ENCODE results near the gene SSBP4. TPM values are rescaled to one million over a fixed set of nuclear protein-coding genes. Genes with fewer than 3 reads are reported as not detected.

The SSBP4 gene
- total RNA-seq, 1 experiment from 2014 or later: 134 TPM

DNA sequence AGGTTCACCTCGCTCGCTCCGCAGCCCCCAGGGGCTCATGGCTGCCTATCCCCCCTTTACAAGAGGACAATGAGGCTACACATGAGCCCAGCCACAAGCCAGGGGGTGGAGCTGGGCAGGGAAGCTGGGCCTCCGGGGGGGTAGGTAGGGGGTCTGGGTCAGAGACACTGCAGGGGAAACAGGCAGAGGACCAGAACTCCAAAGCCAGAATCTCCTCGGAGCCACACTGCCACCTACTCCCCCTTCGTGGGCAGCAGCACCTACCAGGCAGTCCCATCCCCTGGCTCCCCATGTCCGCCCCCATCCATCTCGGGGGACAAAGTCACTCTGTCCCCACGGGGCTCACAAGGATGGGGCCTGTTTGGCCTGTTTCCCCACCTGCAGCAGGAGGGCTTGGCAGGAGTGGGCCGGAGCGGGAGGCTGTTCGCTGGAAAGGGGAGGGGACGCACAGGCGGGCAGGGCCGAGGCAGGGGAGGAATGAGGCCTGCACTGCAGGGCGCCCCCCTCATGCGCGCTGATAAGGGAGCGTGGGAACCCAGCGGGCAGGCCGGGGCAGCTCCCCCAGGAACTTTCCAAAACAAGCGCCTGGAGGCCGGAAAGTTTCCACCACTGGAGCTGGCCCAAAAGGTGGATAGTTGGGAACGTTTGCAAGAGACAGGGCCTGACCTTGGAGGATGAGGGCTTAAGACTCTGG lies 19.3 kb downstream of the SSBP4 start:
- peak; percentile 91 for DNase-seq
- Histone ChIP-seq H3K4me3 (ENCODE audit: insufficient read depth, low read depth, low read length) (peak overlapping the region; percentile 97), H3K36me3 (replicated peaks; ENCODE audit: control insufficient read depth, insufficient read depth, low read length) (peaks cover 9% of the 10 kb centered on the region), H3K27me3 (ENCODE audit: control insufficient read depth, insufficient read depth, low read length) (no peaks in the 10 kb centered on the region)

DNA sequence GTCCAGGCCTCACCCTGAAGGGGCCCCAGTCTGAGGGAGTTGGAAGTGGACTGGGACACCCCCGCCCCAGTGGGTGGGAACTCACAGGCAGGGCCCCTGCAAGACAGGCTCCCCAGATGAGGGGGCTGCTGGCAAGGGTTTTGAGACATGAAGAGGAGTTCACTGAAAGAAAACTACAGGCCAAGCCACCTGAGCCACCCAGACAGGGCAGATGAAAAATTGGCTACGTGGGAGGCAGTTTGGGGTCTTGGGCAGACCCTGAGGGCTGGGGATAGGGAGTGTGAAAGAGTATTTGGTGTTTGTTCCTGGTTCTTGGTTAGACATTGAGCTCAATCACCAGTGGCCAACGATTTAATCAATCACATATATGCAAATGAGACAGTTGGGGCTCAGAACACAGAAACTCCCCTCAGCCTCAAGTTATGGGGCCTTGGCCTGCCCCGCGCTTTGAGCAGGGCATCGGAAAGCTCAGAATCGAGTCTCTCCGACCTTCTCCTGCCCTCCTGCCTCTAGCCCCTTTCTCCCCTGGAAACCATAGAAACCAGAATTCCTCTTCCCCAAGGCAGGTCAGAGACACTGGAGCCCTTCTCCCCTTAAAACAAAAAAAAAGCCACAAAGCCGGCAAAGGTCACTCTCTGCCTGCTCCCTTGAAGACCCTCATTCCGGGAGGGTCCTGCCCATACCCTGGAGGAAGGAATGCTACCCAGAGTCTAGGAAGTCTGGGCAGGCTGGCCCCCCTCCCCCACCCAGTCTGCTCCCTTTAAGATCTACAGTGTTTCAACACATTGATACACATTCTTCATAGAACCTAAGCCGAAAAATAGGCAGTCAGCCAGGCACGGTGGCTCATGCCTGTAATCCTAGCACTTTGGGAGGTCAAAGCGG lies 20.1 kb downstream of the SSBP4 start:
- Histone ChIP-seq H3K4me3 (ENCODE audit: insufficient read depth, low read depth, low read length) (no peak overlapping the region), H3K36me3 (replicated peaks; ENCODE audit: control insufficient read depth, insufficient read depth, low read length) (peaks cover 9% of the 10 kb centered on the region), H3K27me3 (ENCODE audit: control insufficient read depth, insufficient read depth, low read length) (no peaks in the 10 kb centered on the region)
- peak; percentile 67 for DNase-seq

DNA sequence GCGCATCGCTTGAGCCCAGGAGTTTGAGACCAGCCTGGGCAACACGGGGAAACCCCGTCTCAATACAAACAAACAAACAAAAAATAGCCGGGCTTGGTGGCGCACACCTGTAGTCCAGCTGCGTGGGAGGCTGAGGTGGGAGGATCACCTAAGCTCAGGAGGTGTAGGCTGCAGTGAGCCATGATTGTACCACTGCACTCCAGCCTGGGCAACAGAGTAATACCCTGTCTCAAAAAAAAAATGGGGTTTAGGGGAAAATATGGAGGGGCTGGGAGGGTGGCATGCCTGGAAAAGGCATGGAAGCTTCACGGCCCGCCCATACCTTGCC lies 20.7 kb downstream of the SSBP4 start:
- Histone ChIP-seq H3K36me3 (replicated peaks; ENCODE audit: control insufficient read depth, insufficient read depth, low read length) (peaks cover 10% of the 10 kb centered on the region), H3K27me3 (ENCODE audit: control insufficient read depth, insufficient read depth, low read length) (no peaks in the 10 kb centered on the region), H3K4me3 (ENCODE audit: insufficient read depth, low read depth, low read length) (no peak overlapping the region)
- DNase-seq: no peak

DNA sequence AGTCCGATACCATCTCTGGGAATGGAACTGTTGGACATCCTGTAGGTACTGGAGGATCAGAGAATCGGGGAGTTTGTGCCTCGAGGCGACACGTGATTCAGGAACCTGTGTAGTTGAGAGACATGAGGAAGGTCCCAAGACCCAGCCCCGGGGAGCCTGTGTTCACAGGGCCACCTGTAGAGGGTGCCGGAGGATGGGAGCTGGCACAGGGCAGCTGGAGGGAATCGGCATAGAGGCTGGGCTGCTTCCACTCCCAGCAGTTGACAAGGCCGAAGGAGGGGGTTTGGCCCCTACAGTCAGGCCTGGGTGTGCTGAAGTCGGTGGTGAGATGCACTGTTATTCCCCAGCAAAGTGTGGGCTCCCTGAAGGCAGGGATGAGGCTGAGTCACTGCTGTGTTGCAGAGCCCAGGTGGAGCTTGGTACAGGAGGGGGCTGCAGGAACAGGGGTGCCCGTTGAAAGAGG lies 21.2 kb downstream of the SSBP4 start:
- no peaks in the 10 kb centered on the region for H3K27me3 ChIP-seq (ENCODE audit: control insufficient read depth, insufficient read depth, low read length)
- peak; percentile 83 for DNase-seq

DNA sequence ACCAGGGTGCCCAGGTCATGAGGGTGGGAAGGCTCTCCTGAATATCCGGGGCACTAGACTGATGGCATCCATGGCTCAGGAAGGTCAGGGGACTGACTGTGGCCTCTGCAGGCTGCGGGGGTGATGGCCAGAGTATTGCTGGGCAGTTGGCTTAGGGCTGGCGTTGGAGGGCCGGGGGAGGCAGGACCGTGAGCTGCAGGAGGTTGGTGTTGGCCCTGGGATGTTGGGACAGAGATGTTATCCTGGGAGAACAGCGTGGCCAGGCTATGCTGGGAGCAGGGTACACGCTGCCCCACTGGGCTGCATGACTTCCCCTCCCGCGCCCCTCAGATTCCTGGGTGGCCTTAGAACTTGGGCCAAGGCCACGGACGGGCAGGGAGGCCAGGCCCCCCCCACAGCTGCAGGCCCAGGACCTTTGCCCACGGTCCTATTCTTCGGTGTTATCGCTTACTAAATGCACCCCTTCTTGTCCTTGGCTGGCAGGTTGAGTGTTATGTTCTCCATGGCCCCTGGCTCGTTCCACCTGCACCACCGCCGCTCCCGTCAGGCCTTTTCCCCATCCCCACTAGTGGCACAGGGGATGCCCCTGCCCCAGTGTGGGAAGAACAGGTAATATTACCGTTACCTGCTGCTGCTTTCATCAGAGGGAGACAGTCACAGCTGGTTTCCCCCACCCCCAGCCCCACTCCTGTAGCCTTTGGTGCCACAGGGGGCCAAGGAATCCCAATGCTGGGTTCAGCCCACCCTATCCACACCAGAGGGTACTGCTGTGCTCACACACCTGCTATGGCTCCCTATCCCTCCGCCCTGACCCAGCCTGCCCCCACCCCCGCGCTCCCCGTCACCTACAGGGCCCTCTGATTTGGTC lies 22.0 kb downstream of the SSBP4 start:
- no peak for DNase-seq
- Histone ChIP-seq H3K36me3 (replicated peaks; ENCODE audit: control insufficient read depth, insufficient read depth, low read length) (peaks cover 4% of the 10 kb centered on the region), H3K4me3 (ENCODE audit: insufficient read depth, low read depth, low read length) (no peak overlapping the region), H3K27me3 (ENCODE audit: control insufficient read depth, insufficient read depth, low read length) (no peaks in the 10 kb centered on the region)

More for the DNA sequence above, 21.2 kb downstream of the SSBP4 start:
- H3K4me3 ChIP-seq (ENCODE audit: insufficient read depth, low read depth, low read length): no peak overlapping the region
- H3K36me3 ChIP-seq (replicated peaks; ENCODE audit: control insufficient read depth, insufficient read depth, low read length): peaks cover 10% of the 10 kb centered on the region

DNA sequence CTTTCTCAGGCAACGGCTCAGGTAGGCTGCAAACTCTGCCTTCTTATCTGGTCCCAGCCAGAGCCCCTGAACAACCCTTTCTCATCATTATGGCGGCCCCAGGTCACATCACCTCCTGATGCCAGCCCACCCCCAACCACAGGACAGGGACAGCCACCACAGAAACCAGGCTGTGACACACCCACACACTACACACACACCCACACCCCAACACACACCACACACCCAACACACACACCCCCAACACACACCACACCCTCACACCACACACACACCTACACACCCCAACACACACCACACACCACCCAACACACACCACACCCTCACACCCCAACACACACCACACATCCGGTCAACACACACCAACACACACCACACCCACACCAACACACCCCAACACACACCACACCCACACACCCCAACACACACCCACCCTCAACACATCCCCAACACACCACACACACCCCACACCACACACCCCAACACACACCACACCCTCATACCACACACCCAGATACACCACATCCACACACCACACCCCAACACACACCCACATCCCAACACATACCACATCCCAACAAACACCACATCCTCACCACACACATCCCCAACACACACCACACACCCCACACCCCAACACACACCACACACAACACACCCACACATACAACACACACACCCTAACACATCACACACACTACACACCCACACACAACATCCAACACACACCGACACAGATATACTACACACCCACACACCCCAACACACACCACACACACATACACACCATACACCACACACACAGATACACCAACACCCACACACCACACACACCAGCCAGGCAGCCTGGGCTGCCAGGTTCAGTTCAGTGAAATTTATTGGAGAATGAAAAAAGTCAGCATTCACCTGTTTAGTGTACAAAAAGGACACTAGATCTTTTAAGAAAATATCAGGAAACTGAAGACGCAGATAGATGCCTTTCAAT lies 22.9 kb downstream of the SSBP4 start:
- Histone ChIP-seq H3K4me3 (ENCODE audit: insufficient read depth, low read depth, low read length) (no peak overlapping the region), H3K36me3 (replicated peaks; ENCODE audit: control insufficient read depth, insufficient read depth, low read length) (peaks cover 1% of the 10 kb centered on the region), H3K27me3 (ENCODE audit: control insufficient read depth, insufficient read depth, low read length) (no peaks in the 10 kb centered on the region)
- DNase-seq: no peak

DNA sequence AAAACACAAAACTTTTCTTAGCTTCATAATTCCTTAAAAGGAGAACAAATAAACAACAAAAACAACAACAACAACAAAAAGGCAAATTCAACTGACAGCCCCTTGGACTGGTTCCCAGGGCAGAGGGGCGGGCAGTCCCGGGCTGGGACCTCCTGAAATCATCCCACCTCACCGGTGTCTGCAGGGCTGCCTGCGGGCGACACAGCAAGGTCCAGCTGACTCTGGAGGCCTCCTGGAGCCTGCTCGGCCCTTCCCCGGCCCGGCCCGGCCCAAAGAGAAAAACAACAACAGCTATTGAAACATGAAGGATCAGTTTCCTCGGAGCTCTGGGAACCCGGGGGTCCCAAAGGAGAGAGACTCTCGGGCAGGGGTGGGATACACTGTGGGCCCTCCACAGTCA lies 23.7 kb downstream of the SSBP4 start:
- Histone ChIP-seq H3K36me3 (replicated peaks; ENCODE audit: control insufficient read depth, insufficient read depth, low read length) (peaks cover 1% of the 10 kb centered on the region), H3K4me3 (ENCODE audit: insufficient read depth, low read depth, low read length) (no peak overlapping the region), H3K27me3 (ENCODE audit: control insufficient read depth, insufficient read depth, low read length) (no peaks in the 10 kb centered on the region)
- no peak for DNase-seq

DNA sequence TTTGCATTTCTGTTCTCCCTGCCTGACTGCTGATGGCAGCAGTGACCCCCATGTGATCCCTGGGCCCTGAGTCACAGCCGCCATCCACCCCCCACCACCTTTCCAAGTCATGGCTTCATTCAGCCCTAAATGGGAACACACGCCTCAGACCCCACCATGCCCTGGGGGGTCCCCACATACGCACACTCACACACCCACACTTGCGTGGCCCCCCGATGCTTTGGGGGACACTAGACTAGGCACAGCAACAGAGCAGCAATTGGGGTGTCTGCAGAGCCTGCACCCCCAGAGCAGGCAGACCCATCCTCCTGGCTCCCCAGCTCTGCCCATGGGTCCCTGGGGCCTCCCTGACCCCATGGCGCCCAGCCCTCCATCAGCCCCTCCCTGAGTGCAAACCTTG lies 24.2 kb downstream of the SSBP4 start:
- Histone ChIP-seq H3K4me3 (ENCODE audit: insufficient read depth, low read depth, low read length) (no peak overlapping the region), H3K27me3 (ENCODE audit: control insufficient read depth, insufficient read depth, low read length) (no peaks in the 10 kb centered on the region), H3K36me3 (replicated peaks; ENCODE audit: control insufficient read depth, insufficient read depth, low read length) (peaks cover 1% of the 10 kb centered on the region)
- no peak for DNase-seq

DNA sequence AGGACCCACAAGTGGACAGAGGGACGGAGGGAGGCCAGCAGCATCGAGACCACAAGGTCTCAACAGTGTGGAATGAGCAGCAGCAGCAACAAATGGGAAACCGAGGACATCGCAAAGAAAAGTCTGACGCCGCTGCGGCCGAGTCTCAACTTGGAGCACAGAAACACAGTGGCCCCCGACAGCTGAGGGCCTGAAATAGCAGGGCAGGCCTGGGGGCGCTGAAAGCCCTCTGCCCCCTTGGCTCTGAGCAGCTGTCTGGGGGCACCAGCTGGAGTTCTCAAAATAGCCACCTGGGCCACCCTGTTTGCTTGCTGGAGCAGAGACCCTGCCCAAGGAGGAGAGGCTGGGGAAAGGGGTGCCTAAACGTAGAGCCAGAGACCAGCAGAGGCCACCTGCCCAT lies 24.6 kb downstream of the SSBP4 start:
- Histone ChIP-seq H3K4me3 (ENCODE audit: insufficient read depth, low read depth, low read length) (no peak overlapping the region), H3K27me3 (ENCODE audit: control insufficient read depth, insufficient read depth, low read length) (no peaks in the 10 kb centered on the region), H3K36me3 (replicated peaks; ENCODE audit: control insufficient read depth, insufficient read depth, low read length) (peaks cover 1% of the 10 kb centered on the region)
- no peak for DNase-seq

DNA sequence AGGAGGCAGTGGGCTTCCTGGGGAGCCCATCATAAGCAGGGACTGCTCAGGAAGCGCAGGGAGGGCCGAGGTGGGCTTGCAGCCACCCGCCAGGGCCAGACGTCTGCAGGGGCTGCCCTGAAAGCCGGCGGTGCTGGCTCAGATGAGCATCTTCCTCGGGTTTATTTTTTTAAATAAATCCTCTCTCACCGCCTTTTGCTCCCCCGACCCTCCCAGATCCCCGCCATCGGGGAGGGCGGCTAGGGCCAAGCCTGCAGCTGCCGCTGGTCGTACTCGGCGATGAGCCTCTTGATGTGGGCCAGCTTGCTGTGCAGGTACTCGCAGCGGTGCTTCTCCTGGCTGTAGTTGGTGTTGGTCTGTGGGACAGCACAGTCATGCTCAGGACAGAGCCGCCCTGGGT lies 25.3 kb downstream of the SSBP4 start:
- no peak overlapping the region for H3K4me3 ChIP-seq (ENCODE audit: insufficient read depth, low read depth, low read length)
- DNase-seq: no peak
- H3K27me3 ChIP-seq (ENCODE audit: control insufficient read depth, insufficient read depth, low read length): no peaks in the 10 kb centered on the region
- H3K36me3 ChIP-seq (replicated peaks; ENCODE audit: control insufficient read depth, insufficient read depth, low read length): peaks cover 1% of the 10 kb centered on the region

DNA sequence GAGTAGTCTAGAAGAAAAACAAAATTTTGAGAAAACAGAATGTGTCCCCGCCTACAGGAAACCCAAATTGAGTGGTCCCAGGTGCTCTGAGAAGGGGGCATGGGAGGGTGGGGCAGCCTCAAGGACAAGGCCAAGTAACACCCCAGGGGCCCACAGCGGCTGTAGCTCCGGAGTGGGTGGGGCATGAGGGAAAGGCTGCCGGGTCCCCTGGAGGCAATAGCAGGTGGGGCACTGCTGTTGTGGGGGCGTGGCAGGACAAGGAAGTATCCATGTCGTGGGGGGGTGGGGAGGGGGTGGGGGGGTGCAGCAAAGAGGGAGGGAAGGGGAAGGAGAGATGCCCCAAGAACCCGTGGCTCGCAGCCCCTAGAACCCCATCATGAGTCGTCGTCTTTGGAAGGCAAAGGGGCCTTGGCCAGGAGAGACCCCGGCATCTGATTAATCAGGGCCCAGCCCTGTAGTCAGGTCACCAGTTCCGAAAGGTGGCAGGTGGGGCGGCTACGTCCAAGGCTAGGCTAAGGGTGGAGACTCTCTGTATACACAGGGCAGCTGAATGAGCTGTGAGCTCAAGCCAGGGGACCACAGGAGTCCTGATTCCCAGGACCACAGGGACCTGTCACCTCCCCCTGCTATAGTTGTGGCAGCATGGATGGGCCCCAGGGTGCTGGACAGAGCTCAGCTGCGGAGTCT lies 26.2 kb downstream of the SSBP4 start:
- Histone ChIP-seq H3K27me3 (ENCODE audit: control insufficient read depth, insufficient read depth, low read length) (no peaks in the 10 kb centered on the region), H3K36me3 (replicated peaks; ENCODE audit: control insufficient read depth, insufficient read depth, low read length) (peaks cover 1% of the 10 kb centered on the region), H3K4me3 (ENCODE audit: insufficient read depth, low read depth, low read length) (no peak overlapping the region)
- DNase-seq: no peak

DNA sequence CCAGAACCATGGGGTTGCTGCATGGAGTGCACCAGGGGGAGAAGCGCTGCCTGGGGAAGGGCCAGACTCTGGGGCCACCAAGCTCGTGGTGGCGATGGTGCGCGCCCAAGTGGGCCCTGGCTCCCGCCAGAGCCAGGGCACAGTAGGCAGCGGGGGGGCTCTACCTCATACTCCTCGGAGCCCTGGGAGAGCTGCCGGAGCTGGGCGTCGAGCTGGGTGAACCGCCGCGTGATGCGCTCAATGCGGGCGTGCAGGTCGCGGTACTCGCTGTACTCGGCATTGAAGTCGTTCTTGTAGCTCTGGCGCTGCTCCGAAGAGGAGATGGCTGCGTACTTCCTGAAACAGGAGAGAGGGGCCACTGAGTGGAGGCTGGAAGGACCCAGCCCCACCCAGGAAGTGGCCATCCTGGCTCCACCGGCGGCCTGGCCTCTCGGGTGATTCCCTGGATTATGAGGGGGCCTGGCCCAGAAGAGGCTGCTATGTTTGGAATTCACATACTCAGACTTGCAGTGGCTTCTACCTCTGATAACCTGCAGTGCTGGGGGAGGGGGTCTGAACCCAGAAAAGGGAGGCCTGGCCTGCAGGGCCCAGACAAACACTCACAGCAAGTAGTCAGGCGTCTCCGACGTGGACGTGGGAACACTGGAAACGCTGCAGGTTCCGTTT lies 27.1 kb downstream of the SSBP4 start:
- H3K4me3 ChIP-seq (ENCODE audit: insufficient read depth, low read depth, low read length): no peak overlapping the region
- H3K27me3 ChIP-seq (ENCODE audit: control insufficient read depth, insufficient read depth, low read length): no peaks in the 10 kb centered on the region
- H3K36me3 ChIP-seq (replicated peaks; ENCODE audit: control insufficient read depth, insufficient read depth, low read length): peaks cover 1% of the 10 kb centered on the region
- no peak for DNase-seq

Data from H7 (cell line).